HG02852 (cell line): ENCODE results near the gene FOXP3.

Experiments used
- ATAC-seq: cut with Tn5 transposase; IDR thresholded peaks from one replicate; pipeline ENCODE4 v1.9.1; 2021; ENCODE audit warnings: mild to moderate bottlenecking, moderate library complexity; ENCODE audit not compliant: unreplicated experiment

FOXP3 gene

GRCh38 chrX:49276207-49276606, 11.7 kb upstream of the FOXP3 start:
- ATAC-seq = no peak

- ATAC-seq = no peak
Measured at GRCh38 chrX:49273181-49273727, 8.7 kb upstream of the FOXP3 start.

- no peak for ATAC-seq
Measured at GRCh38 chrX:49272421-49272820, 7.9 kb upstream of the FOXP3 start.

- ATAC-seq = no peak
Measured at GRCh38 chrX:49271341-49271740, 6.8 kb upstream of the FOXP3 start.

- ATAC-seq = no peak
Measured at GRCh38 chrX:49270249-49270921, 5.9 kb upstream of the FOXP3 start.

- peak; percentile 15 for ATAC-seq
Measured at GRCh38 chrX:49269767-49270248, 5.3 kb upstream of the FOXP3 start, which contains the start of gene PPP1R3F. PPP1R3F (plus strand) TSS chrX:49269793; CDS start chrX:49269870, 77 bp downstream.

- ATAC-seq = peak; percentile 85
Measured at GRCh38 chrX:49269010-49269766, 4.7 kb upstream of the FOXP3 start.

- ATAC-seq = no peak
Measured at GRCh38 chrX:49268702-49269009, 4.1 kb upstream of the FOXP3 start.

GRCh38 chrX:49266523-49267445, 2.3 kb upstream of the FOXP3 start:
- no peak for ATAC-seq

GRCh38 chrX:49263631-49264030, 879 bp downstream of the FOXP3 start:
- no peak for ATAC-seq

- ATAC-seq = no peak
Measured at GRCh38 chrX:49262603-49263002, 1.9 kb downstream of the FOXP3 start.

- ATAC-seq = no peak
Measured at GRCh38 chrX:49260221-49260985, 4.1 kb downstream of the FOXP3 start.

GRCh38 chrX:49258749-49259124, 5.8 kb downstream of the FOXP3 start:
- no peak for ATAC-seq

- no peak for ATAC-seq
Measured at GRCh38 chrX:49257846-49258748, 6.4 kb downstream of the FOXP3 start.

GRCh38 chrX:49257074-49257790, 7.3 kb downstream of the FOXP3 start:
- no peak for ATAC-seq

- no peak for ATAC-seq
Measured at GRCh38 chrX:49256268-49256995, 8.1 kb downstream of the FOXP3 start.

GRCh38 chrX:49254639-49255038, 9.9 kb downstream of the FOXP3 start:
- no peak for ATAC-seq

GRCh38 chrX:49251325-49251724, 13.2 kb downstream of the FOXP3 start:
- ATAC-seq = no peak
